ENCODE data around the gene SAP30L. TPM values are rescaled to one million over a fixed set of nuclear protein-coding genes. Genes with fewer than 3 reads are reported as not detected.

SAP30L gene
- polyA plus RNA-seq, 1 donor (not counting 4 experiments of a cell fraction or from before 2014, with no cell fraction given) = 42.1 TPM

DNA sequence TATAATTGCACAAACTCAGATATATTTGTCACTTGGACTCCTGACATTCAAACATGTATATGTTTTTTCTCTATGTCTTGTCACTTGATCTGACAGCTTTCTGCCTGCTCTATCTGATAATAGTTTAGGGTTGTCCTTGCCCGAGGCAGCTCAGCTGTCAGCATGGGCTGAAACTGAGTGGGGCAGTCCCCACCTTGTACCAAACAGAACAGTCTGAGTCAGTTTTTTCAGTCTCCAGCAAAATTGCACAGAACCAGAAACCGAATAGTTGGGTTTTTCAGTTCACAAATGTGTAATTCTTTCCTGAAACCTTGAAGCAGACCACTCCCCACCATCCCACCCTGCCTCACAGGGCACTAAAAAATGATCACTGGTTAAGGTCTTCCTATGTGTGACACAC is 41.7 kb downstream of the SAP30L start:
- no peaks in the 10 kb centered on the region for H3K4me1 ChIP-seq (ENCODE audit: control insufficient read depth, extremely low read depth, insufficient read depth, low read length)
- no peaks in the 10 kb centered on the region for H4K20me1 ChIP-seq (ENCODE audit: control insufficient read depth, extremely low read depth, insufficient read depth, low read length)
- H3K9me3 ChIP-seq (ENCODE audit: control insufficient read depth, low read depth, low read length) = no peaks in the 10 kb centered on the region
- no peak overlapping the region for H2AFZ ChIP-seq (ENCODE audit: control insufficient read depth, low read length)
- DNase-seq (ENCODE audit: low read depth, low spot score) (no peak), FAIRE-seq (no peak)
- no peaks in the 10 kb centered on the region for H3K36me3 ChIP-seq (ENCODE audit: control insufficient read depth in 2 of 2, extremely low read depth in 1 of 2, insufficient read depth in 2 of 2, low read length in 2 of 2)
- H3K27me3 ChIP-seq (ENCODE audit: control insufficient read depth, extremely low read depth, insufficient read depth, low read length) = peaks cover 56% of the 10 kb centered on the region
- no peak overlapping the region for H3K9ac ChIP-seq (ENCODE audit: control insufficient read depth, extremely low read depth, insufficient read depth, low read length)
- no peak overlapping the region for H3K4me3 ChIP-seq (ENCODE audit: control insufficient read depth in 2 of 3, extremely low read depth in 1 of 3, insufficient read depth in 2 of 3, low read depth in 1 of 3, low read length in 3 of 3)
- no peak overlapping the region for H3K4me2 ChIP-seq (ENCODE audit: control insufficient read depth, extremely low read depth, insufficient read depth, low read depth, low read length)
- H3K27ac ChIP-seq (ENCODE audit: control insufficient read depth, insufficient read depth, low read length) = no peak overlapping the region
- TF ChIP-seq EZH2 (IDR thresholded peaks at IDR 0.05; ENCODE audit: low read length) (peak; percentile 47), CTCF (optimal IDR thresholded peaks at IDR 0.05 in 1 of 3, IDR thresholded peaks at IDR 0.05 in 1 of 3, conservative IDR thresholded peaks at IDR 0.05 in 1 of 3; ENCODE audit: extremely low read depth in 1 of 3, insufficient read depth in 2 of 3, low read length in 3 of 3) (no peak)
- no peaks in the 10 kb centered on the region for H3K79me2 ChIP-seq (ENCODE audit: control insufficient read depth, insufficient read depth, low read length)
- H3K9me1 ChIP-seq (ENCODE audit: control insufficient read depth, extremely low read depth, insufficient read depth, low read length) = no peaks in the 10 kb centered on the region
- dilution Hi-C loops (cut with MboI; ENCODE audit: extremely low pct_ligation_motif_present, low sequenced_read_pairs) = no loop called here

DNA sequence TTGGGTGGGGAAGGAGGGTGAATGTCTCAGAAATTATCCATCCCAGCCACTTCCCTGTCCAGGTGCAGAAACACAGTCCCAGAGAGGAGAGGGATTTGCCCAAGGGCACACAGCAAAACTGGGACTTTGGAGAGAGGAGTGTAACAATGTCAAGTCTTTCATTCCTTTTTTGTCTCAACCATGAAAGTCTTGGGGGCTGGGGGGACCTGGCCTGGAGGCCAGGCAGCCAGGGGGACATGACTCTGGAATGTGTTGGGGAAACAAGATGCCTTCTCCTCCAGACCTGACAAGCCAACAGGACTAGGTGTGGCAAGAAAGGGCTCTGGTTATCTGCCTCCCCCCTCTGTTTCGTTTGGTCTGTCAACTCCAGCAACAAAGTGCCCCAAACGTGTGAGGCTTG is 46.1 kb downstream of the SAP30L start:
- no peaks in the 10 kb centered on the region for H3K36me3 ChIP-seq (ENCODE audit: control insufficient read depth in 2 of 2, extremely low read depth in 1 of 2, insufficient read depth in 2 of 2, low read length in 2 of 2)
- DNase-seq (ENCODE audit: low read depth, low spot score) = no peak
- FAIRE-seq = no peak
- no peaks in the 10 kb centered on the region for H3K79me2 ChIP-seq (ENCODE audit: control insufficient read depth, insufficient read depth, low read length)
- no peak for TF ChIP-seq CTCF (optimal IDR thresholded peaks at IDR 0.05 in 1 of 3, IDR thresholded peaks at IDR 0.05 in 1 of 3, conservative IDR thresholded peaks at IDR 0.05 in 1 of 3; ENCODE audit: extremely low read depth in 1 of 3, insufficient read depth in 2 of 3, low read length in 3 of 3)
- TF ChIP-seq EZH2 (IDR thresholded peaks at IDR 0.05; ENCODE audit: low read length) = no peak
- H2AFZ ChIP-seq (ENCODE audit: control insufficient read depth, low read length) = no peak overlapping the region
- no peaks in the 10 kb centered on the region for H4K20me1 ChIP-seq (ENCODE audit: control insufficient read depth, extremely low read depth, insufficient read depth, low read length)
- H3K9me1 ChIP-seq (ENCODE audit: control insufficient read depth, extremely low read depth, insufficient read depth, low read length) = no peaks in the 10 kb centered on the region
- no peaks in the 10 kb centered on the region for H3K4me1 ChIP-seq (ENCODE audit: control insufficient read depth, extremely low read depth, insufficient read depth, low read length)
- no peak overlapping the region for H3K27ac ChIP-seq (ENCODE audit: control insufficient read depth, insufficient read depth, low read length)
- dilution Hi-C loops (cut with MboI; ENCODE audit: extremely low pct_ligation_motif_present, low sequenced_read_pairs) = no loop called here
- H3K9me3 ChIP-seq (ENCODE audit: control insufficient read depth, low read depth, low read length) = no peaks in the 10 kb centered on the region
- no peak overlapping the region for H3K4me3 ChIP-seq (ENCODE audit: control insufficient read depth in 2 of 3, extremely low read depth in 1 of 3, insufficient read depth in 2 of 3, low read depth in 1 of 3, low read length in 3 of 3)
- H3K4me2 ChIP-seq (ENCODE audit: control insufficient read depth, extremely low read depth, insufficient read depth, low read depth, low read length) = no peak overlapping the region
- H3K27me3 ChIP-seq (ENCODE audit: control insufficient read depth, extremely low read depth, insufficient read depth, low read length) = peaks cover 32% of the 10 kb centered on the region
- no peak overlapping the region for H3K9ac ChIP-seq (ENCODE audit: control insufficient read depth, extremely low read depth, insufficient read depth, low read length)

Measured in keratinocyte (primary cell).